AG04450 (cell line): Measurements from ENCODE around the gene HOXA13. TPM values are rescaled to one million over a fixed set of nuclear protein-coding genes. Genes with fewer than 3 reads are reported as not detected.

Experiments
- CTCF ChIA-PET: fragments of 300-600, 350-600 bp; formaldehyde crosslinking; extraction: SDS; loops from one replicate; lab custom pipeline; 2022; ENCODE audit warnings: antibody characterized with exemption, inconsistent platforms; lab: Charles Lee
- POLR2A ChIA-PET: fragments of 350-600 bp; formaldehyde crosslinking; extraction: SDS; loops from one replicate; lab custom pipeline; 2021; ENCODE audit warnings: antibody characterized with exemption, inconsistent platforms; lab: Yijun Ruan, JAX
- DNase-seq: peaks from one replicate; pipeline ENCODE4 v3.0.0-alpha.2; 2011; ENCODE audit warnings: low read depth, low spot score
- H3K27ac ChIP-seq: one replicate; pipeline ENCODE4 v1.5.1; 2012; ENCODE audit warnings: low read depth, low read length, control low read depth
- H3K27me3 ChIP-seq: one replicate; pipeline ENCODE4 v1.6.0; 2012; ENCODE audit warnings: low read length; ENCODE audit not compliant: control insufficient read depth, insufficient read depth
- H3K4me3 ChIP-seq: 2 replicates; pipeline ENCODE4 v1.5.1; 2011; ENCODE audit warnings: mild to moderate bottlenecking, low read depth, low read length, control low read depth
- H3K9me3 ChIP-seq: 2 replicates; pipeline ENCODE4 v1.5.1; 2012; ENCODE audit warnings: low read length; ENCODE audit not compliant: control insufficient read depth, insufficient read depth
- polyA plus RNA-seq: library from polyadenylated mRNA; depleted of rRNA; stranded (reverse); fragments of >200 nt; gene quantifications from 2 replicates; pipeline ENCODE4 v1.2.3, GENCODE V29; 2011
- TF ChIP-seq, protein P1 (sequence below): IDR thresholded peaks from 2 replicates; pipeline ENCODE4 v1.5.1; 2011; ENCODE audit warnings: low read depth, low read length, control low read depth, inconsistent platforms

The HOXA13 gene
- polyA plus RNA-seq, 1 experiment: not detected

DNA sequence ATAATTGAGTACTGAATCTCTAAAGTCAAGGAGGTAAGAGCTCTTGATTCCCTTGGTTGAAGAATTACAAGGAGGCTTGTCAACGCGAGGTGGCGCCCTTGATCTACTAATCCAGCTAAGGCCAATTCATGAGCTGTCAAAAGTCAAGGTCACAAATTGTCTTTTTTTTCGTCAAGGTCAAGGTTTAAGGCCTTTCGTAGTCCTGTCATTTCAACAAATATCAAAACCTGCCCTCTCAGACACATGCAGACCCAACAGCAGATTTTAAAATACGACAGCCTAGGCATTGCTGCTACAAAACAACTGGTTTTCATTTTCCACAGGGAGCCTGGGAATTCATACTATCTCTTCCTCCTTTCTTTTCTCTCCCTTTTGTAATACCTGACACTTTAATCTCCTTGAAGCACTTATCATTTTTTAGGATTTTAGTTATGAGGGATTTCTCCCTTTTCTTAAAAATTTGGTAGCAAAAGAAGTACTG lies 3.6 kb downstream of the HOXA13 start:
- Histone ChIP-seq H3K27ac (no peak overlapping the region), H3K9me3 (peaks cover 11% of the 10 kb centered on the region; the same call in 1 of the 2 replicates), H3K4me3 (no peak overlapping the region), H3K27me3 (peaks cover 83% of the 10 kb centered on the region)
- peak; percentile 37 for DNase-seq
- POLR2A ChIA-PET: interaction anchor here (0.6 to 0.7 kb wide), 2 partner anchors 12 to 368 kb away, joined by 4 to 12 read pairs; no protein-coding TSS in a partner anchor
- TF ChIP-seq, protein P1, sequence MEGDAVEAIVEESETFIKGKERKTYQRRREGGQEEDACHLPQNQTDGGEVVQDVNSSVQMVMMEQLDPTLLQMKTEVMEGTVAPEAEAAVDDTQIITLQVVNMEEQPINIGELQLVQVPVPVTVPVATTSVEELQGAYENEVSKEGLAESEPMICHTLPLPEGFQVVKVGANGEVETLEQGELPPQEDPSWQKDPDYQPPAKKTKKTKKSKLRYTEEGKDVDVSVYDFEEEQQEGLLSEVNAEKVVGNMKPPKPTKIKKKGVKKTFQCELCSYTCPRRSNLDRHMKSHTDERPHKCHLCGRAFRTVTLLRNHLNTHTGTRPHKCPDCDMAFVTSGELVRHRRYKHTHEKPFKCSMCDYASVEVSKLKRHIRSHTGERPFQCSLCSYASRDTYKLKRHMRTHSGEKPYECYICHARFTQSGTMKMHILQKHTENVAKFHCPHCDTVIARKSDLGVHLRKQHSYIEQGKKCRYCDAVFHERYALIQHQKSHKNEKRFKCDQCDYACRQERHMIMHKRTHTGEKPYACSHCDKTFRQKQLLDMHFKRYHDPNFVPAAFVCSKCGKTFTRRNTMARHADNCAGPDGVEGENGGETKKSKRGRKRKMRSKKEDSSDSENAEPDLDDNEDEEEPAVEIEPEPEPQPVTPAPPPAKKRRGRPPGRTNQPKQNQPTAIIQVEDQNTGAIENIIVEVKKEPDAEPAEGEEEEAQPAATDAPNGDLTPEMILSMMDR: peak; percentile 80
- CTCF ChIA-PET: interaction anchor here (0.5 to 3.2 kb wide), 73 partner anchors 9 to 1725 kb away, joined by 3 to 68 read pairs (median 5); no protein-coding TSS in a partner anchor

DNA sequence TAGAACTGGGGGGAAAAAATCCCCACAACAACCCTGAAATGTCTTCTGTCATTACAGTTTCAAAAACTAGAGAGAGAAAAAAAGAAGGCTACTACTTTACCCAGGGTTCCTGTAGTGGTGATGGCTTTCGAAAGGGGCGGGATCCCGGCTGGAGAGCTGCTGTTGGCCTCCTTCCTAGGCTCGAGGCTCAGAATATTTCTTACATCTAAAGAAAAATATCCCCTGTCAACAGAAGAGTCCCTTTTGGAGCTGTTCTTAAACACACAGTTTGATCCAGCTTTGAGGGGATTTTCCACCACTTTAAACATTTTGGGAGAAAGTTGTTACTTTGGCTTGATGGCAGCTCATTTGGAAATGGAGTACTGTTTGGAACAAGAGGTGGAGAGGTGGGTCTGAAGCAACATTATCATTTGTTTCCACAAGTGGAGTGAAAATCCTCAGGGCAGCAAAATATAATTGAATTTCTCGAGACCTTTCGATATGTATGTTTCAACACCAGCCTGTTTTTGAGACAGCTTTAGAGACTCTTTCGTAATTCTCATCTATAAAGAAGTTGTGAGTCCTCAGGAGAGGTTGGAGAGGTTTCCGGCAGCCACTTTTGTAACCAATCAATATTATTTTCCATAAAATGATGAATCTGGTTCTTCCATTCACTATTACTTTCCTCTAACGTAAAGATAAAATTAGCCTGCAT lies 5.1 kb downstream of the HOXA13 start:
- Histone ChIP-seq H3K9me3 (peaks cover 11% of the 10 kb centered on the region; the same call in 1 of the 2 replicates), H3K4me3 (no peak overlapping the region), H3K27ac (no peak overlapping the region), H3K27me3 (peaks cover 84% of the 10 kb centered on the region)
- DNase-seq: no peak
- POLR2A ChIA-PET: no interaction called here
- TF ChIP-seq, protein P1: no peak
- CTCF ChIA-PET: interaction anchor here (0.9 to 3.2 kb wide), 26 partner anchors 8 to 1727 kb away, joined by 3 to 68 read pairs (median 10); no protein-coding TSS in a partner anchor

DNA sequence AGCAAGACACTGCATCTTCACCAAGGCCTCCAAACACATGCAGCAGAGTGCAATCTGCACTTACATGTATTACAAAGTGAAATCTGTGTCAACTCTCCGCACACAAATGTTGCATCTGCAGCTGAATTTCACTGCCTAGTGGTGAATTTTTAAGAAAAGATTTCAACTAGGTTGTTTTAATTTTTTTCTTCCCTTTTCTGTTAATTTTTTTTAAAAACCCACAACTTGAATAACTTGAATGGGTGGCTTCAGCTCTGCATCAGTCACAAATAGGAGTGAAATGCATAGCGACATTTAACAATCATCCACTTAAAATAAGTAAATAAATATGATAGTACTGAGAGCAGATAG lies 5.9 kb downstream of the HOXA13 start:
- H3K27me3 ChIP-seq: peaks cover 88% of the 10 kb centered on the region
- POLR2A ChIA-PET: interaction anchor here (0.6 to 0.7 kb wide), 2 partner anchors 10 to 37 kb away, joined by 4 to 7 read pairs; no protein-coding TSS in a partner anchor
- CTCF ChIA-PET: interaction anchor here (2.8 to 3.2 kb wide), 3 partner anchors 412 to 904 kb away, joined by 24 to 41 read pairs (median 34); no protein-coding TSS in a partner anchor
- peaks cover 13% of the 10 kb centered on the region; the same call in 1 of the 2 replicates for H3K9me3 ChIP-seq
- TF ChIP-seq, protein P1: no peak
- DNase-seq: no peak
- no peak overlapping the region for H3K4me3 ChIP-seq
- no peak overlapping the region for H3K27ac ChIP-seq

DNA sequence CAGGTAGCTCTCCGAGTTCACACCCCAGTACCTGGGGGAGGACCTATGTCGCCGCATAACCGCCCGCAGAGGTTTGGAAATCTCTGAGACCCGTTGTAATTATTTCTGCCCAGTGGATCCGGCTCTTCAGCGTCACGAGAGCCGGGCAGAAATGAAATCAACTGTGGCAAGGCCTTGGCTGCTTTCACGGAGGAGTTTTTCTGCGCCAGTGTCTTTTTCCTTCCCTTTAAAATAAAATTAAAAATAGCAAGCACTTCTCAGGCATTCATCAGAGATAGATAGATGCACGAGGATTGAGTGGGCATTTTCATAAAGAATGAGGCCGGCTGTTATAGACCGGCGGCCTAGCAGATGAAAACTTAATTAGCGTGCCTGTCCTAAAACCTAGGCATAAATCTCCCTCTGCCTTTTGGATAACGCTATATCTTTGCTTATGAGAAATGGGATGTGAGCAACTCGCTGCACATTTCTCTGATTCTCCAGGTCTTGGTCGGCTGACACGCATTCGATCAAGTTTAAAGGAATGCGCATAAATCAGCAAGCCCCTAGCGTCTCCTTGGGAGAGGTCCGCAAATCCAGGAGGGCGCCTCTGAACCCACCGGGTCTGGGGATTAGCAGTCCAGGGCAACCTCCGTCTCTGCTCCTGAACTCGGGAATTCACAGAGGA lies 6.4 kb downstream of the HOXA13 start:
- TF ChIP-seq, protein P1: no peak
- no peak for DNase-seq
- CTCF ChIA-PET: interaction anchor here (0.8 to 3.2 kb wide), 3 partner anchors 14 to 906 kb away, joined by 3 to 41 read pairs (median 3); no protein-coding TSS in a partner anchor
- H3K4me3 ChIP-seq: no peak overlapping the region
- H3K27ac ChIP-seq: no peak overlapping the region
- peaks cover 11% of the 10 kb centered on the region; the same call in 1 of the 2 replicates for H3K9me3 ChIP-seq
- peaks cover 88% of the 10 kb centered on the region for H3K27me3 ChIP-seq
- POLR2A ChIA-PET: interaction anchor here (0.7 kb wide), 1 partner anchor 10 kb away, joined by 4 read pairs; no protein-coding TSS in a partner anchor
